ENCODE data around the gene POLR1F.

DNA sequence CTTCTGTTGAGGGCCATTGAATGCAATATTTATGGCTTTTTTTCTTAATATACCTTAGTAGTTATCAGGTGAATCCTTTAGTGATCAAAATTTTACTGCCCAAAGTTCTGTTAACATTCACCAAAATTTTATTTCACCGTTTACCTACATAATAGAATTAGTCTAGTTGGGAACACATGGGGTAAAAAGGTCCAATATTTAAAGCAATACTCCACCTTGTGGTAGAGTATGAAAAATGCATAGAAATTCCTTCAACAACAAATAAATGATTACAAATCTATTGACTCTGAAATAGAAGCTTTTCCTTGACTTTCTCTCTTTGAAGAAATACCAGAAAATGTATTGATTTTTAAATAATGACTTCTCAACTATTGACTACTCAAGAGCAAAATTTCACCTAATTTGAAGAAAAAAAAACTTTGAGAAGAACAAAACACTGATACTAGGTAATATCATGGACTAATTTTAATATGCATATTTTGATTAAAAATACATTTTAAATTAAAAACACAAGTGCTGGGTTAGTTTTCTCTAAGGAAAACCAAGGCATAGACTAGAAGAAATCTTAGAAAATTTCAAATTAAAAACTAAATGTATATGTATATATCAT, 43.3 kb downstream of the POLR1F start:
- TF ChIP-seq USF2 (IDR thresholded peaks at IDR 0.05; ENCODE audit: low read depth, low read length) = no peak
- peak; percentile 67 for TF ChIP-seq CTCF (conservative IDR thresholded peaks at IDR 0.05; ENCODE audit: low read depth, low read length)
- TF ChIP-seq POLR2A (IDR thresholded peaks at IDR 0.05; ENCODE audit: low read depth, low read length) = no peak
- TF ChIP-seq, protein P1, sequence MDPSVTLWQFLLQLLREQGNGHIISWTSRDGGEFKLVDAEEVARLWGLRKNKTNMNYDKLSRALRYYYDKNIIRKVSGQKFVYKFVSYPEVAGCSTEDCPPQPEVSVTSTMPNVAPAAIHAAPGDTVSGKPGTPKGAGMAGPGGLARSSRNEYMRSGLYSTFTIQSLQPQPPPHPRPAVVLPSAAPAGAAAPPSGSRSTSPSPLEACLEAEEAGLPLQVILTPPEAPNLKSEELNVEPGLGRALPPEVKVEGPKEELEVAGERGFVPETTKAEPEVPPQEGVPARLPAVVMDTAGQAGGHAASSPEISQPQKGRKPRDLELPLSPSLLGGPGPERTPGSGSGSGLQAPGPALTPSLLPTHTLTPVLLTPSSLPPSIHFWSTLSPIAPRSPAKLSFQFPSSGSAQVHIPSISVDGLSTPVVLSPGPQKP (IDR thresholded peaks at IDR 0.05; ENCODE audit: borderline replicate concordance, low read depth, low read length) = no peak
- no peak for TF ChIP-seq CEBPB (IDR thresholded peaks at IDR 0.05; ENCODE audit: low read depth, low read length)
- no peak for TF ChIP-seq BHLHE40 (IDR thresholded peaks at IDR 0.05; ENCODE audit: low read depth, low read length)
- peak; percentile 59 for TF ChIP-seq RAD21 (IDR thresholded peaks at IDR 0.05; ENCODE audit: low read length)

Data from IMR-90 (cell line).